Neuron (in vitro differentiated cells): ENCODE data around the gene USF3.

Experiments
- H2AFZ ChIP-seq: one replicate; pipeline ENCODE4 v1.6.1; 2013; ENCODE audit warnings: low read depth, mild to moderate bottlenecking, inconsistent platforms, low read length, moderate library complexity
- H3K27me3 ChIP-seq: one replicate; pipeline ENCODE4 v1.6.1; 2013; ENCODE audit warnings: low read length; ENCODE audit not compliant: insufficient read depth
- H3K36me3 ChIP-seq: one replicate; pipeline ENCODE4 v1.6.1; 2013; ENCODE audit warnings: low read length; ENCODE audit not compliant: insufficient read depth
- H3K4me1 ChIP-seq: one replicate; pipeline ENCODE4 v1.6.1; 2013; ENCODE audit warnings: low read length; ENCODE audit not compliant: insufficient read depth
- H3K4me3 ChIP-seq: 2 replicates; pipeline ENCODE4 v1.5.1; 2013; ENCODE audit warnings: mild to moderate bottlenecking, low read length, moderate library complexity
- H3K9me3 ChIP-seq: one replicate; pipeline ENCODE4 v1.6.1; 2013; ENCODE audit warnings: low read length

The USF3 gene

DNA sequence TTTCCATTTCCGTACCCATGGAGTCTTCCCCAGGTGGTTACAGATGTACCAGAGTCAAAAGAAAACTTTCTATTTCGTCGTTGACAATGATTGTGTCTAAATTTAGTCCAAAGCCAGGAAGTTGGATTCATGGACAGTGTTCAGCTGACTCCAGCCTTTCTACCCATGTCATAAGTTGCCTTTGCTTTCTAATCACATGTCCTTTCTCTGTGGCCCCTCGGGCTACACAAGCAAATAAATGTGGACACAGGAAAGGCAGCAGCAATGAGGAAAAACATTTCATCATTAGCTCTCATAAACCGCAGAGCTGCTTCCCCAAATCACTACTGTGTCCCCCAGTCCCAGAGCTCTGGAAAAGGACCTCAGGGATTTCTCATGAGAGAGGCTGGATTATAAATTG lies 82.0 kb downstream of the USF3 start:
- no peaks in the 10 kb centered on the region for H3K4me1 ChIP-seq
- H2AFZ ChIP-seq = no peak overlapping the region
- H3K4me3 ChIP-seq = no peak overlapping the region
- no peaks in the 10 kb centered on the region for H3K27me3 ChIP-seq
- no peaks in the 10 kb centered on the region for H3K9me3 ChIP-seq
- H3K36me3 ChIP-seq = no peaks in the 10 kb centered on the region

DNA sequence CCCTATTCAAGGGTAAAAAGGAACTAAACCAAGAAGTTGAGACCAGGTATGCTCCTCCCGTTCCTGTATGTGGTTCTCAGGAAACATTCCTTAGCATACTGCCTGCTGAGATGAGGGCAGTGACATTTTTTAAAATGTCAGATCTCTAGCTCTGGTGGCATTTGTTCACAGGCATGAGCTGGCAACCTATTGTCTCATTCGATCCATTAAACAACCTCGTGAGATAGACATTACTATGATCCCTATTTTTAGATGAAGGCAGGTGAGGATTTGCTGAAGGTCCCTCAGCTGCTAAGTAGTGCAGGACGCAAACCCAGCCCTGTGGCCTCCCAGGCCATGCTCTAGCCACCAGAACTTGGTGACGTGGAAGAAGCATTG lies 89.2 kb downstream of the USF3 start:
- Histone ChIP-seq H2AFZ (peak overlapping the region; percentile 14), H3K4me3 (no peak overlapping the region), H3K36me3 (no peaks in the 10 kb centered on the region), H3K4me1 (peaks cover 15% of the 10 kb centered on the region), H3K9me3 (no peaks in the 10 kb centered on the region), H3K27me3 (no peaks in the 10 kb centered on the region)

DNA sequence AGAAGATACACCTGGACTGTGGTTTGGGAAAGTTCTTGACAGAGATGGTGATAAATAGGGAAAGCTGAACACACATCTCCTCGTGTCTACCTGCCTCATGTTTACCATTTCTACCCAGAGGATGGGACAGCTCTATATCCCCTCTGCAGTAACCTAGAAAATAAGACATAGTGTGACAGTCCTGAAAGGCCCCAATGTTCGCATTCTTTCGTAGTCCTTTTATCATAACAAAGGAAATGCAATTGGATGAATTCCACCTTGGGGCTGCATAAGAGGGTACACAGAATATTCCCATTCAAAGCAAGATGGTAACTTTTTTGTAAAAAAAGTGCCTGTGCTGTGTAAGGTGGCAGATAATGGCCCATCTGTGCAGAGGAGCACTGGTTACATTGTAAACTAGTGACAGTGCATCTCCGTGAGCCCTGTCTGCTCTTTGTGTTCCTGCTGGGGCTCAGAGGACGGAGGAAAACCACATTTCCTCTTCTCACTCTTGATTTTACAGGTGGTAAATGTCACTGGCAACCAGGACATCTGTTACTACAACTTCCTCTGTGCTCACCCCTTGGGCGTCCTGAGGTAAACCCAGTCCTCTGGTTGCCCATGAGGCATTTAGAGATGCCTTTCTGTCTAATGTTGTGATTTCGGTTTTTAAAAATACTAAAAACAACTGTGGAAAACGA lies 89.8 kb downstream of the USF3 start:
- Histone ChIP-seq H3K36me3 (no peaks in the 10 kb centered on the region), H3K4me1 (peaks cover 15% of the 10 kb centered on the region), H2AFZ (peak overlapping the region; percentile 14), H3K4me3 (no peak overlapping the region), H3K9me3 (no peaks in the 10 kb centered on the region), H3K27me3 (no peaks in the 10 kb centered on the region)

DNA sequence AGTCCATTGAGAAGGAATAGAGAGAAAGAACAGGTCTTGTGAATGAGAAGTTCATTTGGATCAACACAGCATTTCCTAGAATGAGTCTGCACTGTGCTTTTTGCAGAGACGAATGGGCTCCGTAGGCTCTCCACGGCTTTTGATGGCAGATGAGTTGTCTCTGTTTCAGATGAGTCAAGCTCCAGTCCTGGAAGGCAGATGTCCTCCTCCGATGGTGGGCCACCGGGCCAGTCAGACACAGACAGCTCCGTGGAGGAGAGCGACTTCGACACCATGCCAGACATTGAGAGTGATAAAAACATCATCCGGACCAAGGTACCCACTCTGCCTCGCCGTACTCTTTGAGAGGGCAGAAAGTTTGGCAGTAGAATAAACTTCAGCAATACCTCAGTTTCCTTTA lies 93.6 kb downstream of the USF3 start:
- H3K4me1 ChIP-seq = peaks cover 15% of the 10 kb centered on the region
- no peaks in the 10 kb centered on the region for H3K36me3 ChIP-seq
- H3K4me3 ChIP-seq = no peak overlapping the region
- H3K9me3 ChIP-seq = no peaks in the 10 kb centered on the region
- no peak overlapping the region for H2AFZ ChIP-seq
- no peaks in the 10 kb centered on the region for H3K27me3 ChIP-seq

DNA sequence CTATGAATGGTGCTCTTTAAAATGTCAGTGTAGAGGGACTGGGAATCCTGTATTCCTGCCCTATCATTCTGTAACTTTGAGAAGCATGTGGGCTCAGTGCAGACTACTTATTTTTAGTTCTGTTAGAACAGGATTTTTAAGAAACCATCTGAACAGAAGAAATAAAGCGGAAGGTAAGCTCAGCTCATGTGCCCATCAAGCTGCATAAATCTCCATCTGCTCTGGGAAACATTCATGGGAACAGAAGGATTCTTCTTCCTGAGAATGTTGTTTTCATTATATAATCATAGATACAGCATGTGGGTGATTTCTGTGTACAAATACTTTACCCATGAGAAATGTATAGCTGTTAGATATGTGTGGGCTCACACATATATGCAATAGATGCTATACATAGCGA lies 94.2 kb downstream of the USF3 start:
- no peaks in the 10 kb centered on the region for H3K27me3 ChIP-seq
- no peak overlapping the region for H2AFZ ChIP-seq
- H3K4me1 ChIP-seq = peaks cover 12% of the 10 kb centered on the region
- no peaks in the 10 kb centered on the region for H3K36me3 ChIP-seq
- no peak overlapping the region for H3K4me3 ChIP-seq
- no peaks in the 10 kb centered on the region for H3K9me3 ChIP-seq

DNA sequence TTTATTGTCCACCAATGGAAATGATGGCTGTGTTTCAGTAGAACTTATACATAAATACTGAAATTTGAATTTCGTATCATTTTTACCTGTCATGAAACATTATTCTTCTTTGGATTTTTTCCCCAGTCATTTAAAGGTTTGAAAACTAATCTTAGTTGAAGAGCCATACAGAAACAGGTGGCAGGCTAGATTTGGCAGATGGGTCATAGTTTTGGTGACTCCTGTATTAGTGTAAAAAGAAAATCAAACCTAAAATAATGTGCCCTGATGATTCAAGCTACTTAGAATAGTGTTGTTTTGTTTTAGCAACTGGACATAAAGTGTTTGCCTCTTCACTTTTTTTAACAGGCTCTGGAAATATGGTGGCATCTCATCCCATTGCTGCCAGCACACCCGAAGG lies 95.2 kb downstream of the USF3 start:
- no peaks in the 10 kb centered on the region for H3K27me3 ChIP-seq
- no peak overlapping the region for H3K4me3 ChIP-seq
- H3K4me1 ChIP-seq = peaks cover 2% of the 10 kb centered on the region
- no peak overlapping the region for H2AFZ ChIP-seq
- H3K36me3 ChIP-seq = no peaks in the 10 kb centered on the region
- H3K9me3 ChIP-seq = no peaks in the 10 kb centered on the region

DNA sequence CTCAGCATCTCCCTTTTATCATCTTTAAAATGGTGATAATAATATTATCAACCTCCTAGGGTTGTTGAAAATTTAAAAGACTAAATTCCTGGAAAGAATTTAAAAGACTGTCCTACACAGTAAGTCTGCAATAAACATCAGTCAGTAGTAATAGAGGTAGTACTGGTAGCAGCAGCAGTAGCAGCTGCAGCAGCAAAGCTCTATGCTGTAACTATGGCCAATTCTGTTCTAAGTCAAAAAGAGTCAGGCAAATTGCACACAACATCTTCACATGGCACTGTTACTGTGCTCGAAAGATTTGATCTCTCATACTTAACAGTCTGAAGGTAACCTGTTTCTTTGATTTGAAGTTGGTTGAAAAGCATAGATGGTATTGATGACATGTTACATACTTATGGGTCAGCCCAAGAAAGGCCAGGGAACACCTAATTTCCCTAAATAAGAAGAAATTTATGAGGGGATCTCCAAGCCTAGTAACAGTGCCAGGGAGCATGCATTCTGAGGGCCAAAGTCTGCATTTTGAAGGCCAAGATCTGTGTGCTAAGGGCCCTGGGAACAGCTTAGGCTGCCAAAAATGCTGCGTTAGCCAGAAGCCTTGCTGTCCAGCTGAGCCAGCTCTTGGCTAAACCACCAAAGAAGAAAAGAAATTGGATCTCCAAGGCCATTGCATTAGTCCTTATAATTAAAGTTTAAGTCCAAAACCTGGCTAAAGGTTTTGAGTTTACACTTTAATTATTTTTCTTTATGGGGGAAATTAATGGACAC lies 95.8 kb downstream of the USF3 start:
- Histone ChIP-seq H3K9me3 (no peaks in the 10 kb centered on the region), H2AFZ (no peak overlapping the region), H3K27me3 (no peaks in the 10 kb centered on the region), H3K4me1 (no peaks in the 10 kb centered on the region), H3K4me3 (no peak overlapping the region), H3K36me3 (no peaks in the 10 kb centered on the region)
